HepG2 (cell line): ENCODE results near the gene FAM81A. TPM values are rescaled to one million over a fixed set of nuclear protein-coding genes. Genes with fewer than 3 reads are reported as not detected.

Experiments used
- ATAC-seq: fragments of 200-7000 bp; cut with Tn5 transposase; 3 replicates; pipeline ENCODE4 v1.9.1; 2020; ENCODE audit warnings: mild to moderate bottlenecking, moderate library complexity
- BruUV-seq: library from RNA; stranded (reverse); fragments of 400-500 nt; replicated peaks from 2 replicates; lab custom pipeline; 2021; lab: Mats Ljungman, UMichigan
- CTCF ChIA-PET: fragments of 300-600 bp; formaldehyde crosslinking; extraction: SDS; loops from one replicate; lab custom pipeline; 2021; ENCODE audit warnings: low total read pairs, inconsistent platforms, low intra/inter-chr PET ratio; lab: Yijun Ruan, JAX
- POLR2A ChIA-PET: fragments of 350-600 bp; sonication (Branson Sonifier 250); formaldehyde crosslinking; loops from one replicate; lab custom pipeline; 2020; ENCODE audit warnings: antibody characterized with exemption, inconsistent platforms; lab: Yijun Ruan, JAX
- DNase-seq: peaks from one replicate; pipeline ENCODE4 v3.0.0-alpha.2; 2015; ENCODE audit warnings: low spot score
- FAIRE-seq: peaks from 3 replicates; lab custom pipeline; 2011; peaks lifted over from hg19 to GRCh38; lab: Jason Lieb, UNC
- H2AFZ ChIP-seq: one replicate; pipeline ENCODE4 v1.6.1; 2011; ENCODE audit warnings: low read length, inconsistent platforms
- H3K27ac ChIP-seq: fragments of 300-600 bp; 3 replicates; pipeline ENCODE4 v1.8.0; 2011; ENCODE audit warnings: mixed run types, mild to moderate bottlenecking, mixed read lengths, low read length, inconsistent platforms; ENCODE audit not compliant: insufficient read depth; ENCODE audit errors: extremely low read length
- H3K27me3 ChIP-seq, 2 experiments: fragments of 200-600 bp in 1 of 2; 2 replicates in 1 of 2; 3 replicates in 1 of 2; pipeline versions ENCODE4 v1.6.0 to v1.8.0; 2011; ENCODE audit warnings: low read length in 2 of 2, mild to moderate bottlenecking in 2 of 2, moderate library complexity in 2 of 2, inconsistent platforms in 1 of 2; ENCODE audit not compliant: insufficient read depth in 2 of 2, control insufficient read depth in 1 of 2
- H3K36me3 ChIP-seq, 2 experiments: fragments of 200-600 bp in 1 of 2; replicated peaks in 1 of 2; 2 replicates in 1 of 2; 3 replicates in 1 of 2; pipeline versions ENCODE4 v1.5.1 to v1.8.0; 2011; ENCODE audit warnings: low read length in 2 of 2, inconsistent platforms in 1 of 2; ENCODE audit not compliant: insufficient read depth in 2 of 2, control insufficient read depth in 1 of 2
- H3K4me1 ChIP-seq: 2 replicates; pipeline ENCODE4 v1.5.1; 2012; ENCODE audit warnings: low read length, inconsistent platforms; ENCODE audit not compliant: insufficient read depth
- H3K4me2 ChIP-seq: 2 replicates; pipeline ENCODE4 v1.6.0; 2011; ENCODE audit warnings: low read depth, low read length, inconsistent platforms
- H3K4me3 ChIP-seq, 3 experiments: fragments of 200-600 bp in 1 of 3; sonication (generic), shearing (Covaris generic) in 1 of 3; replicated peaks in 1 of 3; 2 replicates each; pipeline ENCODE4 v1.5.1; 2011 to 2016; ENCODE audit warnings: low read length in 3 of 3, inconsistent platforms in 2 of 3, low read depth in 2 of 3, mild to moderate bottlenecking in 2 of 3, control low read depth in 1 of 3, mixed read lengths in 1 of 3; ENCODE audit not compliant: insufficient read depth in 1 of 3
- H3K79me2 ChIP-seq: one replicate; pipeline ENCODE4 v1.6.1; 2011; ENCODE audit warnings: low read length, inconsistent platforms; ENCODE audit not compliant: insufficient read depth
- H3K9ac ChIP-seq: 2 replicates; pipeline ENCODE4 v1.6.0; 2011; ENCODE audit warnings: mild to moderate bottlenecking, low read depth, low read length, inconsistent platforms; ENCODE audit not compliant: insufficient read depth
- H3K9me3 ChIP-seq: 2 replicates; pipeline ENCODE4 v1.5.1; 2012; ENCODE audit warnings: mild to moderate bottlenecking, low read length
- H4K20me1 ChIP-seq: 2 replicates; pipeline ENCODE4 v1.6.0; 2011; ENCODE audit warnings: inconsistent platforms, mild to moderate bottlenecking, low read length, moderate library complexity; ENCODE audit not compliant: insufficient read depth
- AKAP8 ChIP-seq: sonication (generic); formaldehyde crosslinking; IDR thresholded peaks from 2 replicates; pipeline ENCODE4 v1.5.1; 2020; ENCODE audit warnings: mild to moderate bottlenecking, missing genetic modification reagents
- ARHGAP35 ChIP-seq: sonication (generic); formaldehyde crosslinking; IDR thresholded peaks from 2 replicates; pipeline ENCODE4 v1.9.0; 2022; ENCODE audit warnings: mild to moderate bottlenecking, inconsistent platforms, moderate library complexity, missing genetic modification reagents, borderline replicate concordance
- DDIT3 ChIP-seq: sonication (generic); formaldehyde crosslinking; IDR thresholded peaks from 2 replicates; pipeline ENCODE4 v1.4.0; 2020; ENCODE audit warnings: mild to moderate bottlenecking, missing genetic modification reagents
- FOSL2 ChIP-seq: sonication (generic); formaldehyde crosslinking; IDR thresholded peaks from 2 replicates; pipeline ENCODE4 v1.4.0; 2020; ENCODE audit warnings: missing genetic modification reagents
- HOXA9 ChIP-seq: sonication (generic); formaldehyde crosslinking; IDR thresholded peaks from 2 replicates; pipeline ENCODE4 v1.8.1; 2022; ENCODE audit warnings: missing genetic modification reagents, mild to moderate bottlenecking, moderate library complexity, borderline replicate concordance
- KMT2A ChIP-seq: sonication (generic); formaldehyde crosslinking; IDR thresholded peaks from 2 replicates; pipeline ENCODE4 v1.4.0; 2020; ENCODE audit warnings: missing genetic modification reagents
- MLX ChIP-seq: IDR thresholded peaks from 2 replicates; pipeline ENCODE4 v1.6.1; 2016
- RAD51 ChIP-seq: fragments of 450-650 bp; IDR thresholded peaks from 2 replicates; pipeline ENCODE4 v1.6.1; 2016; ENCODE audit warnings: borderline replicate concordance
- USF2 ChIP-seq, 2 experiments: sonication (generic) in 1 of 2; formaldehyde crosslinking in 1 of 2; IDR thresholded peaks; 2 replicates each; pipeline versions ENCODE4 v1.5.1 to v1.6.1; 2011 to 2020; ENCODE audit warnings: borderline replicate concordance in 1 of 2, low read depth in 1 of 2, low read length in 1 of 2, mild to moderate bottlenecking in 1 of 2, missing genetic modification reagents in 1 of 2, moderate library complexity in 1 of 2
- ZBTB3 ChIP-seq: sonication (generic); formaldehyde crosslinking; IDR thresholded peaks from 2 replicates; pipeline ENCODE4 v1.4.0; 2020; ENCODE audit warnings: low read depth, mild to moderate bottlenecking, moderate library complexity, missing genetic modification reagents, borderline replicate concordance
- ZFP37 ChIP-seq: sonication (generic); formaldehyde crosslinking; IDR thresholded peaks from 2 replicates; pipeline ENCODE4 v1.4.0; 2020; ENCODE audit warnings: missing genetic modification reagents, borderline replicate concordance
- ZNF121 ChIP-seq: sonication (generic); formaldehyde crosslinking; IDR thresholded peaks from 2 replicates; pipeline ENCODE4 v1.5.0; 2020; ENCODE audit warnings: mild to moderate bottlenecking, missing genetic modification reagents
- ZNF639 ChIP-seq: conservative IDR thresholded peaks from 2 replicates; pipeline ENCODE4 v1.6.1; 2018; ENCODE audit warnings: missing genetic modification reagents
- WGBS: methylation state at CpG from one replicate; pipeline ENCODE4 v1.1.6; 2017; ENCODE audit warnings: low lambda C conversion rate; 5-methylcytosine and 5-hydroxymethylcytosine counted together
- in situ Hi-C: cut with HindIII; loops from 2 replicates; pipeline ENCODE4 v1.10.0; 2017; ENCODE audit warnings: low pct_unique_long_range_greater_than_20kb; ENCODE audit not compliant: extremely low pct_ligation_motif_present
- intact Hi-C: fragments of 100-400 bp; cut with micrococcal nuclease; formaldehyde crosslinking; loops from one replicate; pipeline ENCODE4 v1.10.0; 2022; ENCODE audit not compliant: unreplicated experiment
- polyA plus RNA-seq, 8 experiments: library from polyadenylated mRNA; depleted of rRNA in 3 of 8; stranded (reverse) in 7 of 8; unstranded in 1 of 8; fragments of >200 nt; fragmentation: Illumina TruSeq in 4 of 8; extraction: Trizol in 4 of 8; gene quantifications; 2 replicates each; pipeline versions ENCODE4 v1.2.1 to v1.2.3, GENCODE V29; 2011 to 2016; ENCODE audit warnings: low read depth in 4 of 8, missing spikeins in 1 of 8, mixed read lengths in 1 of 8; ENCODE audit not compliant: insufficient read depth in 1 of 8
- total RNA-seq, 5 experiments: library from RNA; depleted of rRNA; stranded (reverse); fragments of >200 nt; fragmentation: Illumina TruSeq; extraction: Trizol; gene quantifications; 2 replicates each; pipeline ENCODE4 v1.2.3, GENCODE V29; 2016; ENCODE audit warnings: low read depth in 1 of 5

Gene FAM81A
- total and polyA plus RNA-seq, 2 of the 13 experiments (the other 11 are each of a cell fraction or from before 2014, with no cell fraction given) = 0.09 TPM; not detected in 1

- Histone ChIP-seq H3K27me3 (peaks cover 0 to 37% of the 10 kb centered on the region in 2 experiments; a peak in 3 of 5 replicates), H3K9ac (no peak overlapping the region), H3K4me2 (no peak overlapping the region), H3K36me3 (no peaks in the 10 kb centered on the region), H3K4me3 (no peak overlapping the region), H3K4me1 (peaks cover 22% of the 10 kb centered on the region), H3K9me3 (no peaks in the 10 kb centered on the region), H2AFZ (no peak overlapping the region), H3K27ac (no peak overlapping the region), H4K20me1 (no peaks in the 10 kb centered on the region), H3K79me2 (no peaks in the 10 kb centered on the region)
- intact Hi-C loops = no loop called here
- BruUV-seq = no TSS peak
- no peak for TF ChIP-seq ZNF639 (CRISPR knock-in tag)
- TF ChIP-seq KMT2A (CRISPR knock-in tag) = no peak
- no peak for TF ChIP-seq DDIT3 (CRISPR knock-in tag)
- no peak for TF ChIP-seq RAD51
- no peak for TF ChIP-seq FOSL2 (CRISPR knock-in tag)
- TF ChIP-seq ARHGAP35 (CRISPR knock-in tag) = no peak
- no peak for TF ChIP-seq AKAP8 (CRISPR knock-in tag)
- no peak for TF ChIP-seq ZFP37 (CRISPR knock-in tag)
- no peak for TF ChIP-seq ZNF121 (CRISPR knock-in tag)
- no peak for TF ChIP-seq MLX
- TF ChIP-seq USF2 (IDR thresholded peaks at IDR 0.05; ENCODE audit: low read depth, low read length) = no peak
- no peak for TF ChIP-seq USF2 (CRISPR knock-in tag; IDR thresholded peaks at IDR 0.05; ENCODE audit: borderline replicate concordance)
- TF ChIP-seq HOXA9 (CRISPR knock-in tag) = no peak
- no peak for TF ChIP-seq ZBTB3
- 24% methylated on average over 4 of the region's 4 CpGs for WGBS
- POLR2A ChIA-PET = no interaction called here
- in situ Hi-C loops = no loop called here
- ATAC-seq (no peak), FAIRE-seq (no peak), DNase-seq (no peak)
- CTCF ChIA-PET = no interaction called here
Observed at GRCh38 chr15:59434481-59434880, 3.5 kb upstream of the FAM81A start.
